HepG2 (cell line): ENCODE measurements around the gene CDA.

Source experiments
- ISX ChIP-seq: sonication (generic); formaldehyde crosslinking; conservative IDR thresholded peaks from 2 replicates; pipeline ENCODE4 v1.5.0; 2020; ENCODE audit warnings: missing genetic modification reagents
- MXI1 ChIP-seq: IDR thresholded peaks from 3 replicates; pipeline ENCODE4 v1.6.1; 2012; ENCODE audit warnings: low read depth, low read length, inconsistent platforms, borderline replicate concordance
- NFRKB ChIP-seq: fragments of 450-650 bp; IDR thresholded peaks from 2 replicates; pipeline ENCODE4 v1.6.1; 2017
- THAP11 ChIP-seq: IDR thresholded peaks from 2 replicates; pipeline ENCODE4 v1.6.1; 2016; ENCODE audit warnings: missing biosample characterization, missing genetic modification reagents
- ZBTB21 ChIP-seq: sonication (generic); formaldehyde crosslinking; IDR thresholded peaks from 2 replicates; pipeline ENCODE4 v1.4.0; 2020; ENCODE audit warnings: missing genetic modification reagents
- ZNF207 ChIP-seq: fragments of 450-650 bp; IDR thresholded peaks from 2 replicates; pipeline ENCODE4 v1.6.1; 2016; ENCODE audit warnings: antibody characterized with exemption, borderline replicate concordance
- ZNF235 ChIP-seq: sonication (generic); formaldehyde crosslinking; IDR thresholded peaks from 2 replicates; pipeline ENCODE4 v1.8.1; 2023; ENCODE audit warnings: mild to moderate bottlenecking, missing genetic modification reagents, borderline replicate concordance
- TF ChIP-seq, protein P1 (sequence below): sonication (generic); formaldehyde crosslinking; IDR thresholded peaks from 2 replicates; pipeline ENCODE4 v1.5.0; 2020; ENCODE audit warnings: mild to moderate bottlenecking, missing genetic modification reagents, moderate library complexity
- TF ChIP-seq, protein P2 (sequence below): sonication (generic); formaldehyde crosslinking; IDR thresholded peaks from 2 replicates; pipeline ENCODE4 v1.4.0; 2020; ENCODE audit warnings: missing genetic modification reagents
- TF ChIP-seq, protein P3 (sequence below): IDR thresholded peaks from 2 replicates; pipeline ENCODE4 v1.6.1; 2016; ENCODE audit warnings: missing compliant biosample characterization, missing genetic modification reagents, borderline replicate concordance

DNA sequence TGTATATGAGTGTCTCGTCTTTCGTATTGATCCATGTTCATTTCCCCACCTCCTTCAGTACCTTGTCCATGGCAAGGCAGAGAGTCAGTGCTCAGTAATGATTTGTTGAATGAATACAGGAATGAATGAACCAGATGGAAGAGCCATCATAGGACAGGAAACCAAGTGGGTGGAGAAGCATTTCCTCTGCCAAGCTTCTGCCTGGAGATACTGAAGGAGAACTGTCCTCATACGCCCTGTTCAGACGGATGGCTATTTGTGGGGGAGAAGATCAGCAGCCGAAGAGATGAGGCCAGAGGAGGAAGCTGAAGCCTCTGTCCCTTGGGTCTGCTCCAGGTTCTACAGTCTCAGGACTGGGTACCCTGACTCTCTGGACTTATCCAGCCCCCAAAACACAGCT, 30.7 kb upstream of the CDA start:
- no peak for TF ChIP-seq MXI1
- TF ChIP-seq, protein P1, sequence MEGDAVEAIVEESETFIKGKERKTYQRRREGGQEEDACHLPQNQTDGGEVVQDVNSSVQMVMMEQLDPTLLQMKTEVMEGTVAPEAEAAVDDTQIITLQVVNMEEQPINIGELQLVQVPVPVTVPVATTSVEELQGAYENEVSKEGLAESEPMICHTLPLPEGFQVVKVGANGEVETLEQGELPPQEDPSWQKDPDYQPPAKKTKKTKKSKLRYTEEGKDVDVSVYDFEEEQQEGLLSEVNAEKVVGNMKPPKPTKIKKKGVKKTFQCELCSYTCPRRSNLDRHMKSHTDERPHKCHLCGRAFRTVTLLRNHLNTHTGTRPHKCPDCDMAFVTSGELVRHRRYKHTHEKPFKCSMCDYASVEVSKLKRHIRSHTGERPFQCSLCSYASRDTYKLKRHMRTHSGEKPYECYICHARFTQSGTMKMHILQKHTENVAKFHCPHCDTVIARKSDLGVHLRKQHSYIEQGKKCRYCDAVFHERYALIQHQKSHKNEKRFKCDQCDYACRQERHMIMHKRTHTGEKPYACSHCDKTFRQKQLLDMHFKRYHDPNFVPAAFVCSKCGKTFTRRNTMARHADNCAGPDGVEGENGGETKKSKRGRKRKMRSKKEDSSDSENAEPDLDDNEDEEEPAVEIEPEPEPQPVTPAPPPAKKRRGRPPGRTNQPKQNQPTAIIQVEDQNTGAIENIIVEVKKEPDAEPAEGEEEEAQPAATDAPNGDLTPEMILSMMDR (CRISPR knock-in tag), result no peak
- no peak for TF ChIP-seq THAP11 (CRISPR knock-in tag)
- TF ChIP-seq ISX, result no peak
- TF ChIP-seq ZBTB21 (CRISPR knock-in tag), result no peak
- TF ChIP-seq ZNF235, result no peak
- TF ChIP-seq, protein P2, sequence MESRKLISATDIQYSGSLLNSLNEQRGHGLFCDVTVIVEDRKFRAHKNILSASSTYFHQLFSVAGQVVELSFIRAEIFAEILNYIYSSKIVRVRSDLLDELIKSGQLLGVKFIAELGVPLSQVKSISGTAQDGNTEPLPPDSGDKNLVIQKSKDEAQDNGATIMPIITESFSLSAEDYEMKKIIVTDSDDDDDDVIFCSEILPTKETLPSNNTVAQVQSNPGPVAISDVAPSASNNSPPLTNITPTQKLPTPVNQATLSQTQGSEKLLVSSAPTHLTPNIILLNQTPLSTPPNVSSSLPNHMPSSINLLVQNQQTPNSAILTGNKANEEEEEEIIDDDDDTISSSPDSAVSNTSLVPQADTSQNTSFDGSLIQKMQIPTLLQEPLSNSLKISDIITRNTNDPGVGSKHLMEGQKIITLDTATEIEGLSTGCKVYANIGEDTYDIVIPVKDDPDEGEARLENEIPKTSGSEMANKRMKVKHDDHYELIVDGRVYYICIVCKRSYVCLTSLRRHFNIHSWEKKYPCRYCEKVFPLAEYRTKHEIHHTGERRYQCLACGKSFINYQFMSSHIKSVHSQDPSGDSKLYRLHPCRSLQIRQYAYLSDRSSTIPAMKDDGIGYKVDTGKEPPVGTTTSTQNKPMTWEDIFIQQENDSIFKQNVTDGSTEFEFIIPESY (CRISPR knock-in tag), result no peak
- TF ChIP-seq ZNF207, result no peak
- TF ChIP-seq NFRKB, result no peak
- TF ChIP-seq, protein P3, sequence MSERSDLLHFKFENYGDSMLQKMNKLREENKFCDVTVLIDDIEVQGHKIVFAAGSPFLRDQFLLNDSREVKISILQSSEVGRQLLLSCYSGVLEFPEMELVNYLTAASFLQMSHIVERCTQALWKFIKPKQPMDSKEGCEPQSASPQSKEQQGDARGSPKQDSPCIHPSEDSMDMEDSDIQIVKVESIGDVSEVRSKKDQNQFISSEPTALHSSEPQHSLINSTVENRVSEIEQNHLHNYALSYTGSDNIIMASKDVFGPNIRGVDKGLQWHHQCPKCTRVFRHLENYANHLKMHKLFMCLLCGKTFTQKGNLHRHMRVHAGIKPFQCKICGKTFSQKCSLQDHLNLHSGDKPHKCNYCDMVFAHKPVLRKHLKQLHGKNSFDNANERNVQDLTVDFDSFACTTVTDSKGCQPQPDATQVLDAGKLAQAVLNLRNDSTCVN, result no peak
